HG03457 (cell line): ENCODE results near the gene CEP290.

ENCODE experiments used
- ATAC-seq: cut with Tn5 transposase; IDR thresholded peaks from one replicate; pipeline ENCODE4 v1.9.1; 2021; ENCODE audit warnings: moderate number of reproducible peaks; ENCODE audit not compliant: unreplicated experiment

The CEP290 gene, protein sequence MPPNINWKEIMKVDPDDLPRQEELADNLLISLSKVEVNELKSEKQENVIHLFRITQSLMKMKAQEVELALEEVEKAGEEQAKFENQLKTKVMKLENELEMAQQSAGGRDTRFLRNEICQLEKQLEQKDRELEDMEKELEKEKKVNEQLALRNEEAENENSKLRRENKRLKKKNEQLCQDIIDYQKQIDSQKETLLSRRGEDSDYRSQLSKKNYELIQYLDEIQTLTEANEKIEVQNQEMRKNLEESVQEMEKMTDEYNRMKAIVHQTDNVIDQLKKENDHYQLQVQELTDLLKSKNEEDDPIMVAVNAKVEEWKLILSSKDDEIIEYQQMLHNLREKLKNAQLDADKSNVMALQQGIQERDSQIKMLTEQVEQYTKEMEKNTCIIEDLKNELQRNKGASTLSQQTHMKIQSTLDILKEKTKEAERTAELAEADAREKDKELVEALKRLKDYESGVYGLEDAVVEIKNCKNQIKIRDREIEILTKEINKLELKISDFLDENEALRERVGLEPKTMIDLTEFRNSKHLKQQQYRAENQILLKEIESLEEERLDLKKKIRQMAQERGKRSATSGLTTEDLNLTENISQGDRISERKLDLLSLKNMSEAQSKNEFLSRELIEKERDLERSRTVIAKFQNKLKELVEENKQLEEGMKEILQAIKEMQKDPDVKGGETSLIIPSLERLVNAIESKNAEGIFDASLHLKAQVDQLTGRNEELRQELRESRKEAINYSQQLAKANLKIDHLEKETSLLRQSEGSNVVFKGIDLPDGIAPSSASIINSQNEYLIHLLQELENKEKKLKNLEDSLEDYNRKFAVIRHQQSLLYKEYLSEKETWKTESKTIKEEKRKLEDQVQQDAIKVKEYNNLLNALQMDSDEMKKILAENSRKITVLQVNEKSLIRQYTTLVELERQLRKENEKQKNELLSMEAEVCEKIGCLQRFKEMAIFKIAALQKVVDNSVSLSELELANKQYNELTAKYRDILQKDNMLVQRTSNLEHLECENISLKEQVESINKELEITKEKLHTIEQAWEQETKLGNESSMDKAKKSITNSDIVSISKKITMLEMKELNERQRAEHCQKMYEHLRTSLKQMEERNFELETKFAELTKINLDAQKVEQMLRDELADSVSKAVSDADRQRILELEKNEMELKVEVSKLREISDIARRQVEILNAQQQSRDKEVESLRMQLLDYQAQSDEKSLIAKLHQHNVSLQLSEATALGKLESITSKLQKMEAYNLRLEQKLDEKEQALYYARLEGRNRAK (N-terminal part only)

DNA sequence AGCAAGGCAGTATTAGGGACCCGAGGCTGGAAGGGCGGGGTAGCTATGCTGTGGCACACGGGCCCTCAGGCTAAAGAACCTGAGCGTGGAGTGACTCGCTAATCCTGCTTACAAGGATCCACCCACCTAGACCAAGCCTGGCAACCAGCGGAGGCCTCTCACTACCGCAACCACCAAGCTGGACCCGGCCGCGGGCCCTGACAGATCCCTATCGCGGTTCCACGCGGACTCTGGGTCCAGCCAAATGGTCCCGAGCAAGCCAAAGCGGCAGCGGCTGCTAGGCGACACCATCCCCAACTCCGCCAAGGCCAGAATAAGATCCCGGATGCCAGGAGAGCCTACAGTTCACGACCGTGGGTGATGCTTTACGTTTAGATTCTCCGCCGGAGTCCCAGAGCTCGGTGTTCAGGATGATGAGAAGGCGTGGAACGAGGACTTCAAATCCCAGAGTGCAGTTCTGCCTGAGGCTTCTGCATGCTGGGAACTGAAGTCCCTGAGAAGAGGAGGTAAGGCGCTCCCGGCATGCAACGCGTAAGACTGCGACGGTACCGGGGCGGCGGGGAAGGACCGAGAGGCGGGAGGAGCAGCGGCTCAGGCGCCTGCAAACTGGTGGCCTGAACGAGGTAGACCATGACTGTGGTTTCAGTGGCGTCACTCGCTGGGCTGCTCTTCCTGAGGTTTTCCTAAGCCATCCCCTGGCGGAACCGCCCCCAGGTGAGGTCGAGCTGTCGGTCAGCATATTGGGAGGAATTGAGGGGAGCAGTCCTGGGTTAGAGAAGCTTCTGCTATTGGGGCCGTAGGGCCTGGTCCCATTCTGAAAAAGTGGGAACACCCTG, at the start of gene CEP290, which contains the start of gene TMTC3:
CEP290 (minus strand) TSS at position 315 of the 836 bp plus-strand sequence. CDS start 781 bp downstream, outside the sequence.
TMTC3 (plus strand) TSS at position 534 of the 836 bp plus-strand sequence. CDS start 6,009 bp downstream, outside the sequence.
- peak; percentile 93 for ATAC-seq

DNA sequence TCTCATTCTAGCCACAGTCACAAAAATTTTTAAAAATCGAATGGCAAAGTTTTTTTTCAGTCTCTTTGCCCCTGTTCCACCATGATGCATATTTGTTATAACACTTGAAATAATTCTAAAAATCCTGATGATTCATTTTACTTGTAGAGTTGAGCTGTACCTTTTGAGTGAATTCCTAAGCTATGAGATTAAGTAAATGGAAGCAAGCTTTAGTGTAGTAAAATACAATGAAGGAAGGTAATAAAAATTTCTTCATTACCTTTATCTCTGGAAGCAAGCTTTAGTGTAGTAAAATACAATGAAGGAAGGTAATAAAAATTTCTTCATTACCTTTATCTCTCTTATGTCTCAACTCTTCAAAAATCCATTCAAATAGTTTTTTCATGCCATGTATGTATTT, 46.3 kb upstream of the CEP290 start:
- ATAC-seq, result no peak

DNA sequence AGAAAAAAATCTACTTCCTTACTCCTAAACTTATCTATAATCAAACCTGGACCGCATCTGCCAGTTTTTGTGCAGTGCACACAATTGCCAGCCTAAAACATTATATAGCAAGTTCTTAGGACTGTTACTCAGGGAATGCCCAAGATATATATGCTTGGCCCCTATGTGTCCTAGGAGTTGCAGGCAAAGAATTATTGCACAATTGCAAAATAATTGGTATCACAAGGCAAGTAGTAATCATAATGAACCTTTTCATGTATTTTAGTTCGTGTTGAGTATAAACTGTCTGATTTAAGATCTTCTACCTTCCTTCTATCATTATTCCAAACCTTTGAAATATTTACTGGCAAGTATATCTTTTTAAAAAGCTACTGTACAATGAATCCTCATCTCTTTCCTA, 45.7 kb upstream of the CEP290 start:
- no peak for ATAC-seq

GRCh38 chr12:88185988-88186387, 44.1 kb upstream of the CEP290 start:
- ATAC-seq, result peak; percentile 91

DNA sequence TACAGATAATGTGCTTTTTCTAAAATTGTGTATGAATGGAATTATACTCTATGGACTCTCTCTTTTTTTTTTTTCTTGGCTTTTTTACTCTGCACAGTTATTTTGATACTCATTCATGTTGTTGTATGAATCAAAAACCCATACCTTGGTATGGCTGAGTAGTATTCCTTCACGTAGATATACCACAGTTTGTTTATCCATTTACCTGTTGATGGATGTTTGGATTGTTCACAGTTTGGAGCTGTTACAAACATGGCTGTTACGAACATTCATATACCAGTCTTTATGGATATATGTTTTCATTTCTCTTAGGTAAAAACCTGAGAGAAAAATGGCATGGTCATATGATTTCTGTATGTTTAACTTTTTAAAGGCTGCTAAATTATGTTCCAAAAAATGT, 43.4 kb upstream of the CEP290 start:
- ATAC-seq, result no peak

DNA sequence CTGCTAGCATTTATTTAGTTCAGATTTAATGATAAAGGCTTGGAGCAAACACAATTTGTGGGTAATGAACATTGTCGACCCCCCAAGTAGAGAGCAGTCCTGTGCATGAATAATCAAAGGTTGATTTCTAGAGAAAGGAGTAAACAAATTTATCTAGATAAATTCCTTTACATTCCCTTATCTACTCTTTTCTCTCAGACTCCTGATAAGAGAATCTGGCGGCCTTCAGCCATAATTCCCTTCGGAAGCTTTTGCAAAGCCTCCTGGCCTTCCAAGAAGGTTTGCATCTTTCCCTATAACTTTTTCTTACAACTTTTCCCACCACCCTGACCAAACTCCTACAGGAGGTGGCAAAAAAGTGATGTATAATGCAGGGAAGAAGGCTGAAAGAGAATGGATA, 42.3 kb upstream of the CEP290 start:
- no peak for ATAC-seq

- no peak for ATAC-seq
Observed at GRCh38 chr12:88182416-88182815, 40.5 kb upstream of the CEP290 start.

GRCh38 chr12:88181881-88182280, 40.0 kb upstream of the CEP290 start:
- no peak for ATAC-seq

GRCh38 chr12:88179436-88180014, 37.6 kb upstream of the CEP290 start:
- no peak for ATAC-seq

DNA sequence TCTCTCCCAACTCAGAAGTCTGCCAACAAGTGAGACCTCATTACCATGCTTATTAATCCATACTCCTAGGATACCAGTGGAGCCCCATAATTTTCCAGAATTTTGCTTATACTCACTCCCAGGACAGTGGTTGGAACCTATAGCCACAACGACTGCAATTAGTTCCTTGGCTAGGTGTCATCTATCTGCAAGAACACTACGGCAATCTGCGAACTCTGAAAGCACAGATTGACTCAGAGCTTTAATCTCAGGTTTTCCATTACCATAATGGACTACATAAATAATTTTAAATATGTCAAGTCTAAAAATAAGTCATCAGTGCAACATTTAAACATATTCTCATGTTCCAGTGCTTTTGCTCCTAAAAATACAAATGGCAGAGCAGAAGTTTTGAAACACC, 33.7 kb upstream of the CEP290 start:
- ATAC-seq, result no peak

- no peak for ATAC-seq
Observed at GRCh38 chr12:88172844-88173407, 31.0 kb upstream of the CEP290 start.

GRCh38 chr12:88167384-88167783, 25.5 kb upstream of the CEP290 start:
- no peak for ATAC-seq

DNA sequence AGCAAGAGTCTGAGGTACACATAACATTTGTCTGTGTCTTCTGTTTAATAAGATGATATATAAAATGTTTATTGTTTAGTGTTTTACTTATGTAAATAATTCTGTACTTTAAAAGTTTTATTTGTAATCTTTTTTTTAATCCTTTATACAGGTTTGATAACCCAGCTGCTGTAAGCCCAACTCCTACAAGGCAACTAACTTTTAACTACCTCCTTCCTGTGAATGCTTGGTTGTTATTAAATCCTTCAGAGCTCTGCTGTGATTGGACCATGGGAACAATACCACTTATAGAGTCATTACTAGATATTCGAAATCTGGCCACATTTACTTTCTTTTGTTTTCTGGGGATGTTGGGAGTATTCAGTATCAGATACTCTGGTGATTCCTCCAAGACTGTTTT, 24.3 kb upstream of the CEP290 start:
- ATAC-seq, result no peak

DNA sequence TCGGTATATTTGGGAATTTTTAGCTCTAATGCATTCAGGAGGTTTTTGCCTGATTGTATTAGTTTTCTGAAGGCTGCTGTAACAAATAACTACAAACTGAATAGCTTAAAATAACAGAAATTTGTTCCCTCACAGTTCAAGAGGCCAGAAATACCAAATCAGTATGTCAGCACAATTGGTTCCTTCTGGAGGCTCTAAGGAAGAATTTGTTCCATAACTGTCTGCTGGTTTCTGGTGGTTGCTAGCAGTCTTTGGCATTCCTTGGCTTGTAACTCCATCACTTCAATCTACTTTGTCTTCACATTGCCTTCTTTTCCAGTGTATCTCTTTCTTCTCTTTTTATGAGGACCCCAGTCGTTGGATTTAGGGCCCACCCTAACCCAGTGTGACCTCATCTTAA, 21.5 kb upstream of the CEP290 start:
- ATAC-seq, result no peak

DNA sequence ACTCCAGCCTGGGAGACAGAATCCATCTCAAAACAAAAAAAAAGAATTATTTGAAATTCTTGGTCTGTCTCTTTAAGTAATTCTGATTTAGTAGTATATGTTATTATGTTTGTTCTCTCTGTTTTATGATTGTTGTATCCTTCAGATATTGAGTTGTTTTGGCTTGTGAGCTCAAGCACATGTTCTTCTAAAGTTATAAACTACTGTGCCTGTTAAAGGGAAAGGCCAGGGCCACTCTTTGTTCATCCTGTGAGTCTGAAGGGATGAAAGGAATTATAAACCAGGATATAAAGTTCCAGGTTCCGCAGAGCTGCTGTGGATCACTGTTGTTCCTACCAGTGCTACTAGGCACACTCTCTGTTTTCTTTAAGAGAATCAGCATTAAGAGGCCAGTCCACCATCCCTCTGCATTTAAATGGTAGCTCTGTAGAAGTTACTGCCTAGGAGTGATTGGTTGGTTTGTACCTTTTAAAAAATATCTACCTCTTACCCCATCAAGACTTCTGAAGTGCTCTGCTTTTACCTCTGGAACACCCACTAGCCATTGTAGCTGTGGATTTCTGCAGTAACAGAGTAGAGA, 14.3 kb upstream of the CEP290 start:
- ATAC-seq, result no peak

DNA sequence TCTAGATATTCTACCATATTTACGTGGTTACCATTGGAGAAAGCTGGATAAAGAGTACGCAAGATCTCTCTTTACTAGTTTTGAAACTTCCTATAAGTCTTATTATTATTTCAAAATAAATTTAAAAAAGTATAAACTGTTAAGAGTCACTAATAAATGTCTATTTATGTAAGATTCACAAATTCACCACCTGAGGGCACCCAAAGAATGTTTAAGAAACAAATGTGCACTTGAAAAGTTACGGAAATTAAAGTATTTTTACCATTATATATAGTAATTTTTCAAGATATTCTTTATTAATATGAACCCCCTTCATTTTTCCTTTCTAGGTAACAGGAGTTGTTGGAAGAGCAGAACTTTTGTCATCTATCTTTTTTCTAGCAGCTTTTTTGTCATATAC, 12.1 kb upstream of the CEP290 start:
- ATAC-seq, result no peak

DNA sequence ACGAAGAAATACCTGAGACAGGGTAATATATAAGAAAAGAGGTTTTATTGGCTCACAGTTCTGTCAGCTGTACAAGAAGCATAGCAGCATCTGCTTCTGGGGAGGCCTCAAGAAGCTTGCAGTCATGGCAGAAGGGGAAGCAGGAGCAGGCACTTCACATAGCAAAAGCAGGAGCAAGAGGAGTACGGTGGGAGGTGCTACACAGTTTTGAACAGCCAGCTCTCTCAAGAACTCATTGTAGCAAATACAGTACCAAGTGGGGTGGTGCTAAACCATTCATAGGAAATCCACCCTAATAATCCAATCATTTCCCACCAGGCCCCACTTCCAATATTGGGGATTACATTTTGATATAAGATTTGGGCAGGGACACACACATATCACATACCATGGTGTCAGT, 8.2 kb upstream of the CEP290 start:
- no peak for ATAC-seq

GRCh38 chr12:88145567-88146505, 3.9 kb upstream of the CEP290 start:
- peak; percentile 20 for ATAC-seq
